Measurements from ENCODE around the gene WNT7B. TPM values are rescaled to one million over a fixed set of nuclear protein-coding genes. Genes with fewer than 3 reads are reported as not detected.

WNT7B gene
- total RNA-seq, 4 donors from 2014 or later = not detected

DNA sequence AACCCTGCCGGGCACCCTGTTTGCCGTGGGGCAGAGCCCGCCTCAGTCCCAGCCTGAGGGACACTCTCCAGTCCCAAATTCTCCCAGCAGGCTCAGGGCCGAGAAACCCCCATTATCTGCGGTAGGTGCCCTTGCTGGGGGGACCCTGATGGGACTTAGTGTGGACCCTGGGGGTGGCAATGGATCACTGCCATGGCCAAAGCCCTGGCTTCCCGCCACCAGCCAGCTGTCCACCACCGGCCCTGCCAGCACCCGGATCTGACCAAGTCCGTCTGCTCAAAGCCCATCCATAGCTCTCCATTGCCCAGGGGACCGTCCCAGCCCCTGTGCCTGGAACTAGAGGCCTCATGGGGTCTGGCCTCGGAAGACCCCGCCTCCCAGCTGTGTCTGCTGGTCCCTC, 24.4 kb downstream of the WNT7B start:
- H3K27ac ChIP-seq = no peak overlapping the region
- no peaks in the 10 kb centered on the region for H3K9me3 ChIP-seq
- H3K4me3 ChIP-seq = no peak overlapping the region
- TF ChIP-seq POLR2A (IDR thresholded peaks at IDR 0.05) = no peak
- TF ChIP-seq, protein P1, sequence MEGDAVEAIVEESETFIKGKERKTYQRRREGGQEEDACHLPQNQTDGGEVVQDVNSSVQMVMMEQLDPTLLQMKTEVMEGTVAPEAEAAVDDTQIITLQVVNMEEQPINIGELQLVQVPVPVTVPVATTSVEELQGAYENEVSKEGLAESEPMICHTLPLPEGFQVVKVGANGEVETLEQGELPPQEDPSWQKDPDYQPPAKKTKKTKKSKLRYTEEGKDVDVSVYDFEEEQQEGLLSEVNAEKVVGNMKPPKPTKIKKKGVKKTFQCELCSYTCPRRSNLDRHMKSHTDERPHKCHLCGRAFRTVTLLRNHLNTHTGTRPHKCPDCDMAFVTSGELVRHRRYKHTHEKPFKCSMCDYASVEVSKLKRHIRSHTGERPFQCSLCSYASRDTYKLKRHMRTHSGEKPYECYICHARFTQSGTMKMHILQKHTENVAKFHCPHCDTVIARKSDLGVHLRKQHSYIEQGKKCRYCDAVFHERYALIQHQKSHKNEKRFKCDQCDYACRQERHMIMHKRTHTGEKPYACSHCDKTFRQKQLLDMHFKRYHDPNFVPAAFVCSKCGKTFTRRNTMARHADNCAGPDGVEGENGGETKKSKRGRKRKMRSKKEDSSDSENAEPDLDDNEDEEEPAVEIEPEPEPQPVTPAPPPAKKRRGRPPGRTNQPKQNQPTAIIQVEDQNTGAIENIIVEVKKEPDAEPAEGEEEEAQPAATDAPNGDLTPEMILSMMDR (IDR thresholded peaks at IDR 0.05) = no peak
- TF ChIP-seq EP300 (IDR thresholded peaks at IDR 0.05) = no peak
- WGBS, 2 donors = 62 to 72% methylated on average over 6 to 12 of the region's 12 CpGs
- no peak for DNase-seq (ENCODE audit: low spot score in 2 of 2)
- H3K27me3 ChIP-seq = peaks cover 0 to 45% of the 10 kb centered on the region in 2 donors
- no peaks in the 10 kb centered on the region for H3K36me3 ChIP-seq
- no peaks in the 10 kb centered on the region for H3K4me1 ChIP-seq

DNA sequence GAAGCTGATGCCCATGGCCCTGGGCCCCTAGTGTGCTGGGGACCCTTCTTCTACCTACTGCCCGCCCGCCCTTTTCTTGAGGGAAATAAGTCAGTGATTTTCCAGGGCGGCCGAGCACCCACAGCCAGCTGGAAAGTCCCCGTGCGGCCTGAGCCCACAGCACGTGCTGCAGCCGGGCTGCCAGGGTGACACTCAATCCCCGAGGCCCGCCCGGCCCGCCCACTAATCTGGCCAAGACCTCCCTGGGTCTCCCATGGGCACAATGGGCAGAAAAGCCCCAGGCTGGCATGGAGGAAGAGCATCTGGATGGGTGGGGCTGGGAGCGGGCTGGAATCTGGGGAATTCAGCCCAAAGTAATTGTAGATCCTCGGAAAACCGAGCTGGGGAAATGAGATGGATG, 24.8 kb downstream of the WNT7B start:
- H3K9me3 ChIP-seq = no peaks in the 10 kb centered on the region
- 59 to 68% methylated on average over 12 to 15 of the region's 15 CpGs for WGBS, 2 donors
- H3K36me3 ChIP-seq = no peaks in the 10 kb centered on the region
- no peak overlapping the region for H3K4me3 ChIP-seq
- H3K27ac ChIP-seq = no peak overlapping the region
- no peak for DNase-seq (ENCODE audit: low spot score in 2 of 2)
- H3K4me1 ChIP-seq = no peaks in the 10 kb centered on the region
- TF ChIP-seq POLR2A (IDR thresholded peaks at IDR 0.05) (no peak), EP300 (IDR thresholded peaks at IDR 0.05) (no peak)
- TF ChIP-seq, protein P1 (IDR thresholded peaks at IDR 0.05) = no peak
- H3K27me3 ChIP-seq = peaks cover 0 to 45% of the 10 kb centered on the region in 2 donors

DNA sequence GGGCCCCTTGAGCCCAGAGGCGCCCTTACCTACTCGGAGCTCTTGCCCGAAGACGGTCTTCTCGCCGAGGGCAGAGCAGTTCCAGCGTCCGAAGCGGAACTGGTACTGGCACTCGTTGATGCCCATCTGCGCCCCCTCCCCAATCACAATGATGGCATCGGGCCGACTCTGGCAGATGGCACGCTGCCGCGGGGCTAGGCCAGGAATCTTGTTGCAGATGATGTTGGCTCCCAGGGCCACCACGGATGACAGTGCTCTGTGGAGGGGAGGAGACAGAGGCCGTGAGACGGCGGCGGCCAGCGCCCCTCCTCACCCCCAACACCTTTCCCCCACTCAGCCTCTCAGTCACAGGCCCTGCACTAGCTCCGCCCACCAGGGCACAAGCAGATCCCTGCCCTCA, 27.1 kb downstream of the WNT7B start:
- Histone ChIP-seq H3K27me3 (peaks cover 0 to 35% of the 10 kb centered on the region in 2 donors), H3K4me1 (no peaks in the 10 kb centered on the region), H3K4me3 (no peak overlapping the region), H3K27ac (no peak overlapping the region), H3K9me3 (no peaks in the 10 kb centered on the region), H3K36me3 (no peaks in the 10 kb centered on the region)
- TF ChIP-seq EP300 (IDR thresholded peaks at IDR 0.05) = no peak
- no peak for TF ChIP-seq POLR2A (IDR thresholded peaks at IDR 0.05)
- TF ChIP-seq, protein P1 (IDR thresholded peaks at IDR 0.05) = no peak
- 86 to 89% methylated on average over 17 to 22 of the region's 23 CpGs for WGBS, 2 donors
- DNase-seq (ENCODE audit: low spot score in 2 of 2) = no peak

- H3K4me3 ChIP-seq = no peak overlapping the region
- no peak overlapping the region for H3K27ac ChIP-seq
- 84 to 87% methylated on average over 19 to 20 of the region's 22 CpGs for WGBS, 2 donors
- no peaks in the 10 kb centered on the region for H3K9me3 ChIP-seq
- no peak for DNase-seq (ENCODE audit: low spot score in 2 of 2)
- no peak for TF ChIP-seq POLR2A (IDR thresholded peaks at IDR 0.05)
- TF ChIP-seq, protein P1 (IDR thresholded peaks at IDR 0.05) = no peak
- H3K27me3 ChIP-seq = peaks cover 0 to 30% of the 10 kb centered on the region in 2 donors
- H3K4me1 ChIP-seq = no peaks in the 10 kb centered on the region
- H3K36me3 ChIP-seq = no peaks in the 10 kb centered on the region
These were observed 27.6 kb downstream of the WNT7B start for GRCh38 chr22:45949258-45949870.

- Histone ChIP-seq H3K27ac (no peak overlapping the region), H3K9me3 (no peaks in the 10 kb centered on the region), H3K27me3 (peaks cover 0 to 21% of the 10 kb centered on the region in 2 donors), H3K4me1 (no peaks in the 10 kb centered on the region), H3K36me3 (no peaks in the 10 kb centered on the region), H3K4me3 (no peak overlapping the region)
- no peak for DNase-seq (ENCODE audit: low spot score in 2 of 2)
- TF ChIP-seq, protein P1 (IDR thresholded peaks at IDR 0.05) = no peak
- no peak for TF ChIP-seq POLR2A (IDR thresholded peaks at IDR 0.05)
- TF ChIP-seq EP300 (IDR thresholded peaks at IDR 0.05) = no peak
- WGBS, 2 donors = 88 to 91% methylated on average over 3 to 13 of the region's 21 CpGs
These were observed 28.8 kb downstream of the WNT7B start for GRCh38 chr22:45948081-45948648.
